GM19438 (cell line): ENCODE data around the gene VWF.
"Not testable (repeated sequence)": the region's sequence is repeated elsewhere in the genome, so short reads cannot be mapped to it uniquely, and the experiment has no call there.

Experiments used
- ATAC-seq: cut with Tn5 transposase; IDR thresholded peaks from one replicate; pipeline ENCODE4 v1.9.1; 2021; ENCODE audit warnings: low read depth; ENCODE audit not compliant: unreplicated experiment

The VWF gene

DNA sequence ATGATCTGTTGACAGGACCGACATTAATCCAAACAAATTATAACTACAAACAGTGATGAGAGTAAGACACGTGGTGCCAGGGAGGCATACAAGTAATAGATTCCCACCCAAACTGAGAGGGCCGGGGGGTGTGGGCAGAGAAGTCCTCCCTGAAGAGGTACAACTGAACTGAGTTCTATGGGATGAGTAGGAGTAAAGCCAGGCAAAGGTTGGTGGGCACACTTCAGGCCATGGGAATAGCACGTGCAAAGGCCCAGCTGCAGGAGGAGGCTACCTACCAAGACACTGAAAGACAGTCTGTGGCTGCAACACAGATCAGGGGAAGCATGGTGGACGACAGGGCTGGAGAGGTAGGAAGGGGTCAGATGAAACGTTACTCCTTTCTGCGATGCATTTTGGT lies 22.0 kb upstream of the VWF start:
- no peak for ATAC-seq

GRCh38 chr12:6145564-6145963 lies 21.1 kb upstream of the VWF start:
- ATAC-seq, result no peak

- no peak for ATAC-seq
These were observed 18.8 kb upstream of the VWF start for GRCh38 chr12:6143303-6143675.

- ATAC-seq, result not testable (repeated sequence)
These were observed 18.2 kb upstream of the VWF start for GRCh38 chr12:6142368-6143302.

DNA sequence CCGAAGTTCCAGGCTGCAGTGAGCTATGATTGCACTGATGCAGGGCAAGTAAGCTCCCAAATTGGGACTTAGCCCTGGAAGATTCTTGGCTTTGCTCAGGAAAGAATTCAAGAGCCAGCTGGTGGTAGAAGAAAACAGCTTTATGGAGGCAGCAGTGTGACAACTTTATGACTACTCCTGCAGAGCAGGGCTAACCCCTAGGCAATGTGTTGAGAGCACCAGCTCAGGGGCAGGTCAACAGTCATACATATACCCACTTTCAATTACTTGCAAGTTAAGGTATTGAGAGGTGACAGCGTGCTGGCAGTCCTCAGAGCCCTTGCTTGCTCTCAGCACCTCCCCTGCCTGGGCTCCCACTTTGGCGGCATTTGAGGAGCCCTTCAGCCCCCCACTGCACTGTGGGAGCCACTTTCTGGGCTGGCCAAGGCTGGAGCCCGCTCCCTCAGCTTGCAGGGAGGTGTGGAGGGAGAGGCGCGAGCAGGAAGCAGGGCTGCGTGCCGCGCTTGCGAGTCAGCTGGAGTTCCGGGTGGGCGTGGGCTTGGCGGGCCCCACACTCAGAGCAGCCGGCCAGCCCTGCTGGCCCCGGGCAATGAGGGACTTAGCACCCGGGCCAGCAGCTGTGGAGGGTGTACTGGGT lies 17.4 kb upstream of the VWF start:
- ATAC-seq, result not testable (repeated sequence)

- no peak for ATAC-seq
These were observed 16.4 kb upstream of the VWF start for GRCh38 chr12:6140651-6141447.

DNA sequence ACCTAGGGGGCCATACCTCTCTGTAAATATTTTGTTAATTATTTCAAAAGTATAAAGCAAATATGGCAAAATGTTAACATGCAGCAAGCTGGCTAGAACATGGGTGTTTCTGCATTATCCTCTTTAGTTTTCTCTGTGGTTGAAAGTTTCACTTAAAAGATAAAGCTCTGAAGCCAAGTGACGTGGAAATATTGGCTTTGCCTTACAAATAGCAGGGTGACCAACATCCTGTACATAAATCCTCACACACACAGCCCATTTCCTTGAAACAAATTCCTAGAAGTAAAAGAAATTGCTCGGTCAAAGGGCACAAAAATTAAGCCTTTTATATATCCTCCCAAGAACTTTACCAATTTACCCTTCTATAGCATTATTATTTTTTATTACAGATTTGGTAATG lies 10.6 kb upstream of the VWF start:
- ATAC-seq, result no peak

DNA sequence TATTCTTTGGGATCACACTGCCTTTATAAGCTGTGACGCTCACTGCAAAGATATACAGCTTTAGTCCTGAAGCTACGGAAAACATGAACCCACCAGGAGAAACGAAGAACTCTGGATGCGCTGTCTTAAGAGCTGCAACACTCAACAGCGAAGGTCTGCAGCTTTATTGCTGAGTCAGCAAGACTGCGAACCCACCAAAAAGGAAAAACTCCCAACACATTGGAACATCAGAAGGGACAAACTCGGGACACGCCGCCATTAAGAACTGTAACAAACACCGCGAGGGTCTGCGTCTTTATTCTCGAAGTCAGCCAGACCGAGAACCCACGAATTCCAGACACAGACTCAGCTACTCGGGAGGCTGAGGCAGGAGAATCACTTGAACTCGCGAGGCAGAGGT lies 9.2 kb upstream of the VWF start:
- ATAC-seq, result no peak

DNA sequence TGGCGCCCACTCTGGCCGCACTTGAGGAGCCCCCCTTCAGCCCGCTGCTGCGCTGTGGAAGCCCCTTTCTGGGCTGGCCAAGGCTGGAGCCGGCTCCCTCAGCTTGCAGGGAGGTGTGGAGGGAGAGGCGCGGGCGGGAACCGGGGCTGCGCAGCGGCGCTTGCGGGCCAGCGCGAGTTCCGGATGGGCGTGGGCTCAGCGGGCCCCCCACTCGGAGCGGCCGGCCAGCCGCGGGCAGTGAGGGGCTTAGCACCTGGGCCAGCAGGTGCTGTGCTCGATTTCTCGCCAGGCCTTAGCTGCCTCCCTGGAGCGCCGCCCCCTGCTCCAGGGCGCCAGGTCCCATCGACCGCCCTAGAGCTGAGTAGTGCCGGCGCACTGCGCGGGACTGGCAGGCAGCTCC lies 8.0 kb upstream of the VWF start:
- ATAC-seq, result no peak

DNA sequence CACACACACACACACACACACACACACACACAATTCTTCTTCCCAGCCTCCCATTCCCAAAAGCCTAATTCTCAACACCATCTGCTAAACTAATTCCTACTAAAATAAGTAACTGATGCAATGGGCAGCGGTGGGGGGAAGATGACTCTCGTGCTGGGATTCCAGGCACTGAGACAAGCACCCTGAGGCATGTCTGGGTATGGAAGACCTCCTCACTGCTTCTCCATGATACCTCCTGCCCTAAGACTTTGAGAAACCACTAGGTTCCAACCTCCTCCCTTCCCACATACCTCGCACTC lies 789 bp upstream of the VWF start:
- ATAC-seq, result no peak

DNA sequence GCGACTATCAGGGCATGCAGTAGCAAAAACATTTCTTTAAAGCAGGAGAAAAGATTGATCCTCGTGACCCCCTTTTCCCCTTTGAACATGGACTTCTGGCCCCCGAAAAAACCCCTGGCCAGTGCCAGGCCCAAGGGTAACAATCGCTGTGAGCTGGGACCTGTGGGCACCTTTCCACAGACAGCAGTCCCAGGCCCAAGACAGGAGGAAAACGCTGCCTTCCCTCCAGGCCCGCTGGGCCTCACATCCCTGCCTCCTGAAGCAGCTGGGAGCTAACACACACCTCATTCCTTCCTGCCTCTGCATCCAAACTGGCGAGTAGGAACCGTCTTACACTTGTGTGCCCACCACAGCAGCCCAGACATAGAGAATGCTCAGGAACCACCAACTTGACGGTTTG lies 1.2 kb downstream of the VWF start:
- ATAC-seq, result no peak

- no peak for ATAC-seq
These were observed 2.3 kb downstream of the VWF start for GRCh38 chr12:6122201-6122600.

DNA sequence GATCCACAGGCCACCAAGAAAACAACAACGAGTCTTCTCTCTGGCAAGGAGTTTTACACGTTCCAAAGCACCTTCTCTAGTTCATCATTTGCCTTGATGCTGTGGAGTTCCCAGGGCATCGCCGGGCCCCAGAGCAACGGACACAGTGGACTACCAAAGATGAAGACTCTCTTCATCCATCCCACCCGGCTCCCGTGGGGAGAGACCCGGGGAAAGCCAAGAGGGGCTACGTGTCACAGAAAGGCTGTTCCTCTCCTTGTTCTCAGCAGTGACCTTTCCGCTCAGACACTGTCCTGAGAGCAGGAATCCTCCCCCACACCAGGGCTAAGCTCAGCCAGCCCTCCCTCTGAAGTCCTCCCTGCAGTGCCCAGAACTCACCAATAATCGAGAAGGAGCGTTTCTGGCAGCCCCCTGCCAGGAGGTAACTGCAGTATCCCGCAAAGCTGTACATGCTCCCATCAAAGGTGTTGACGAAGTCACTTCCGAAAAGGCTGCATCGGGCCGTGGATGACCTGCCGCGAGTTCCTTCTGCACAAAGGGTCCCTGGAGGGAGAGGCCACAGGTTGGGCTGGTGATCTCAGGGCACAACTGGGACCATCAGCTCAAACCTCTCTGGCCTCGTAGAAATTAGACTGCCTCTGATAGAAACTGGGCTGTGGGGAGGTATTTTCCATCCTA lies 3.5 kb downstream of the VWF start:
- ATAC-seq, result no peak

DNA sequence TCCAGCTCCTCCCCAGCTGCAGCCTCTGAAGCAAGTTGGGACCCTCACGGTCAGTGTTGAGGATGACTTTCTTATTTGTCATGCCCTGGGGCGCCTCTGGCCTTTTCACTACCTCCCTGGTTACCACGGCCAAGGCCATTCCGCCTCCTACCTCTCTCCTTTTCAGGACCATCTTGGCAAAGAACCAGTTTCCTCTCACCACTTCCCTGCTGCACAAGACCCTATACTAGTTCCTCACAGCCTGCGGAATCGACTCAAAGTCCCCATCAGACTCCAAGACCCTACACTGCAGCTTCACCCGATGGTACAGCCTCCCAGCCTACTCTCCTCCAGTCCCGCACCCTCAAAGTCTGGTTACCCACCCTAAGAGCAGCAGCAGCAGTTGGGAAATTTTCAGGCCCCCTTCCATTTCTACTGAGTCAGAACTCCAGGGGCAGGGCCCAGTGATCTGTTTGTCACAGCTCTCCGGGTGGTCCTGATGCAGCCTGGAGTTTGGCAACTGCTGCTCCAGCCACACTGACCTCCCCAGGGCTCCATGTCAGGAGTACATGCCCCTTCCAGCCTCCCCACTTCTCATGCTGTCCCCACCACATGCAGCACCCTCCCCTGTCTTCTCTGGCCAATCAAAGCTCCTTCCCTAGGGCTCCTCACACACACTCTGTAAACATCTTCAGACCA lies 5.4 kb downstream of the VWF start:
- ATAC-seq, result no peak

DNA sequence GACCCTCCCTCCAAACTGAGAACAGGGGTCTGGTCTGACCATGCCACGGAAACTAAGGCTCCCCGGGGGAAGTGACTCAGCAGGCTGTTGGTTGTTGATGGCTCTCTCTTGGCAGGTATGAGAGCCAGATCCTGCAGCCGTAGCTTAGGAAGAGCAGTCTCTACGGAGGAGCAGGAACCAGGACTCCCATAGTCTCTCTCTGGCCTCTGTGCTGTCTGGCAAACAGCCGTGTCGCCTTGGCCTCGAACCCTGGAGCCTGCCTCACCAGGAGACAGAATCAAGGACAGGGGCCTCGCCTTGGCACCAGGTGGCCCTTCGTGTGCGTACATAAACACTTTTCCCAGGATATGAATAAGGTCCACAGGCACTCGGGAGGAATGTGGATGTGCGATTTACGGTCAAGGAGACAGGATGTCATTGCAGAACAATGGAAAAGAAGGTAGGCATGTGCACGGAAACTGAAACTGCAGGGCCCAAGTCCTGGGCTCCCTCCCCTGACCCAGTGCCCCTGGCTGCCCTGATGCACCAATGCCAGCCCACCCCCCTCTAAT lies 7.9 kb downstream of the VWF start:
- no peak for ATAC-seq

DNA sequence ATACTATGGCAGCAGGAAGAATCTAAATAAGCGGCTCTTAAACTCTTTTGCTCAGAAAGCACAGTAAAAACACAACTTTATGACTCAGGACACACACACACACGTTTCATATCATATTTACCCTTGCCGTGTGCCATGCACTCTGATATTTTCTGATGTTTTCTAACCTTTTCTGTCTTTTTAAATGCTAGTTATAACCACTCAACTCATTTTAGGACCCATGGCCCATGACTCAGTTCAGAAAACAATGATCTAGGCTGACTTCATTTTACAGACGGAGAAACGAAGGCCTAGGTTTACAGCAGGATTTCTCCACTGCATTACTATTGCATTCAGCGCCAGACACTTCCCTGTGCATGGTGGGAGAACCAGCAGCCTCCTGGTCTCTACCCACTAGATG lies 9.1 kb downstream of the VWF start:
- no peak for ATAC-seq

GRCh38 chr12:6114476-6114870 lies 10.0 kb downstream of the VWF start:
- no peak for ATAC-seq

GRCh38 chr12:6113691-6114475 lies 10.6 kb downstream of the VWF start:
- ATAC-seq, result no peak

DNA sequence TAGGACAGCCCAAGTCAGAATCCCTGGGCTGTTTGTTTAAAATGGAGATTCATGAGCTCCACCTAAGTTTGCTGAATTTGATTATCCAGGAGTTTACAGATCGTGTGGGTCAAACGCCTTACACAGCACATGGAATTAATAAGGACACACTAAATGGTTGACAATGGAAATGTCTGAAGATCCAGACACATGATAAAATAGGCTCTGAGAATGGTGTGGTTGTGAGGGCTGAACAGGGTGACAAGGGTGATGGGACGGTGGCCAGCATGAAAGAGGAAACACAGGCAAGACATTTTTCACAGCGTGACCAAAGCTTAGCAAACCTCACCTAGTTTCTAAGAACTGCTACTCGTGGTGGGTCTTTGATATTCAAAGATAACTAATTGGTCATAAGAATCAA lies 12.5 kb downstream of the VWF start:
- ATAC-seq, result no peak
